ENCODE results near the gene PSME2.

DNA sequence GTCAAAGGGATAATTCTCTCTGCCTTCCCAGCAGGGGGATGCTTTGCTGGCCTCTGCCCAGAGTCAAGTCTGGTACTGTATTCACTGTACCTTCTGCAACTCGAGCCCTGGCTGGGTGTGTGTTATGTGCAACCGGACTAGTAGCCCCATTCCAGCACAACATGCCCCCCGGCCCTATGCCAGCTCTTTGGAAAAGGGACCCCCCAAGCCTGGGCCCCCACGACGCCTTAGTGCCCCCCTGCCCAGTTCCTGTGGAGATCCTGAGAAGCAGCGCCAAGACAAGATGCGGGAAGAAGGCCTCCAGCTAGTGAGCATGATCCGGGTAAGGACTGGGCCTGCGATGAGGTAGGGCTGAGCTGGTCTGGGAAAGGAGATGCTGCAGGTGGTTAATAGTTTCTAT is 4.2 kb upstream of the PSME2 start:
- TF ChIP-seq ZNF577 (CRISPR knock-in tag; IDR thresholded peaks at IDR 0.05; ENCODE audit: borderline replicate concordance, low read depth) = no peak
- TF ChIP-seq KLF15 (CRISPR knock-in tag; IDR thresholded peaks at IDR 0.05; ENCODE audit: borderline replicate concordance) = no peak
- no peak for TF ChIP-seq EED (CRISPR knock-in tag; IDR thresholded peaks at IDR 0.05)
- TF ChIP-seq, protein P1, sequence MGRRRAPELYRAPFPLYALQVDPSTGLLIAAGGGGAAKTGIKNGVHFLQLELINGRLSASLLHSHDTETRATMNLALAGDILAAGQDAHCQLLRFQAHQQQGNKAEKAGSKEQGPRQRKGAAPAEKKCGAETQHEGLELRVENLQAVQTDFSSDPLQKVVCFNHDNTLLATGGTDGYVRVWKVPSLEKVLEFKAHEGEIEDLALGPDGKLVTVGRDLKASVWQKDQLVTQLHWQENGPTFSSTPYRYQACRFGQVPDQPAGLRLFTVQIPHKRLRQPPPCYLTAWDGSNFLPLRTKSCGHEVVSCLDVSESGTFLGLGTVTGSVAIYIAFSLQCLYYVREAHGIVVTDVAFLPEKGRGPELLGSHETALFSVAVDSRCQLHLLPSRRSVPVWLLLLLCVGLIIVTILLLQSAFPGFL (CRISPR knock-in tag; IDR thresholded peaks at IDR 0.05) = no peak
- no peak for TF ChIP-seq SIN3A (IDR thresholded peaks at IDR 0.05; ENCODE audit: borderline replicate concordance, low read depth, low read length)
- no peak for TF ChIP-seq ZNF790 (CRISPR knock-in tag; IDR thresholded peaks at IDR 0.05; ENCODE audit: borderline replicate concordance)
- TF ChIP-seq CC2D1A (CRISPR knock-in tag; IDR thresholded peaks at IDR 0.05) = no peak
- TF ChIP-seq PHB2 (IDR thresholded peaks at IDR 0.05; ENCODE audit: partially characterized antibody) = no peak
- no peak for TF ChIP-seq EZH2 (conservative IDR thresholded peaks at IDR 0.05; ENCODE audit: low read depth, low read length)
- no peak for TF ChIP-seq KDM3A (CRISPR knock-in tag; IDR thresholded peaks at IDR 0.05; ENCODE audit: low read depth)
- TF ChIP-seq ZNF317 (CRISPR knock-in tag; IDR thresholded peaks at IDR 0.05) = no peak
- TF ChIP-seq, protein P2, sequence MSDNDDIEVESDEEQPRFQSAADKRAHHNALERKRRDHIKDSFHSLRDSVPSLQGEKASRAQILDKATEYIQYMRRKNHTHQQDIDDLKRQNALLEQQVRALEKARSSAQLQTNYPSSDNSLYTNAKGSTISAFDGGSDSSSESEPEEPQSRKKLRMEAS (IDR thresholded peaks at IDR 0.05) = no peak
